Left hindlimb (tissue), 1 donor: ENCODE results near the gene OSBPL10.

Experiments used
- DNase-seq: peaks from one replicate; pipeline ENCODE4 v3.0.0-alpha.2; 2018

Gene OSBPL10

GRCh38 chr3:31955581-31955980 is 25.5 kb downstream of the OSBPL10 start:
- DNase-seq = no peak

DNA sequence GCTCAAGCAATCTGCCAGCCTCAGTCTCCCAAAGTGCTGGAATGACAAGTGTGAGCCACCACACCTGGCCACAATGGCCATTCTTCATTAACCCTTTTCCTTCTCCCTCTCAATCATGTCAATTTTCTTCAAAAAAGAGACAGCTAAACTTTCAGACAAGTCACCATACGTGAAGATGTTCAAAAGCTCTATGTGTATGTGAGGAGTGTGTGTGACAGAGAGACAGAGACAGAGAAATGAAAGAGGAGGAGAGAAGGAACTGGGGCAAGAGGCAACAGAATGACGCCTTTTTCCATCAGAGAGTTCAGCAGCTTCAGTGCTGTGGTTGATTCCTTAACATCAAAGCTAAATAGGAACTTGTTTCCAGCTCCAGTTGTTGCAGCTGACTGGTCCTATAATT is 27.4 kb downstream of the OSBPL10 start:
- DNase-seq = no peak

- no peak for DNase-seq
Observed at GRCh38 chr3:31953091-31953490, 28.0 kb downstream of the OSBPL10 start.

GRCh38 chr3:31952205-31952604 is 28.9 kb downstream of the OSBPL10 start:
- DNase-seq = no peak

DNA sequence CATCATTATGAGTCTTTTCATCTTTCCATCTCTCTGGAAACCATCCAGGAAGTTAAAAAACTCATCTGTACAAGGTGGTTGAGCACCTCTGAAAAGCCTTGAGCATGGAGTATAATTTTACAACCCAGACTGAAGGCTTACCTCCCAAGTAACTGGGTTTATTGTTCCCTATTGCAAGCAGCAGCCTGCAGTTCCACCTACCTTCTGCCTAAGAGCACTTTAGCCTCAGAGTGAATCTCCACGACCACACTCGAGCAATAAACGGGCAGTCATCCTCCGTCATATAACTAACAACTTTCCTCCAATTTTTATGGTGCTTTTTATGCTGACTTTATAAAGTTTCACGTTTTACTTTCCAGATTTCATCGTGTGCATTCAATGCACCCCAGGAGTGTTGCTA is 32.8 kb downstream of the OSBPL10 start:
- DNase-seq = no peak

GRCh38 chr3:31947671-31948091 is 33.4 kb downstream of the OSBPL10 start:
- DNase-seq = no peak

GRCh38 chr3:31947162-31947561 is 33.9 kb downstream of the OSBPL10 start:
- DNase-seq = no peak

GRCh38 chr3:31946484-31947081 is 34.5 kb downstream of the OSBPL10 start:
- DNase-seq = no peak

DNA sequence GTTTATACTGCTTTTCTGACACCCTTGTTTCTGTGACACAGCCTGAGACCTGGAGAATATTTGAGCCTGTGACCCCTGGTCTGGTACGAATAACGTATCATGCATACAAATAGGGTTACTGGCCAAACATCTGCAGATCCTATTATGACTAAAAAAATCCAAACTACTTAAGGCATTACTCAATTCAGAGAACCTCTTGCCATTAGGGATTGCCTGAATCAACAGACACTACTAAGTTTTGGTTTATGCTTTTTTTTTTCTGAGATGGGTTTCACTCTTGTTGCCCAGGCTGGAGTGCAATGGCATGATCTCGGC is 35.4 kb downstream of the OSBPL10 start:
- DNase-seq = no peak

DNA sequence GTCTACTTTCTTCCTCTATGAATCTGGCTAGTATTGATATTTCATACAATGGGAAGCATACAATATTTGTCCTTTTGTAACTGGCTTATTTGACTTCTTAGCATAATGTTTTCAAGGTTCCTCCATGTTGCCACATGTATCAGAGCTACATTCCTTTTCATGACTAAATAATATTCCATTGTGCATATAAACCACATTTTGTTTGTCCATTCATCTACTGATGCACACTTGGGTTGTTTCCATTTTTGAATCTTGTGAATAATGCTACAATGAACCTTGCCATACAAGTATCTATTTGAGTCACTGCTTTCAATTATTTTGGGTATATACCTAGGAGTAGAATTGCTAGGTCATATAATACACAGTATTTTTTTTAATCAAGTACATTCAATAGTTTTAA is 38.0 kb downstream of the OSBPL10 start:
- DNase-seq = no peak

GRCh38 chr3:31942446-31942845 is 38.6 kb downstream of the OSBPL10 start:
- no peak for DNase-seq

DNA sequence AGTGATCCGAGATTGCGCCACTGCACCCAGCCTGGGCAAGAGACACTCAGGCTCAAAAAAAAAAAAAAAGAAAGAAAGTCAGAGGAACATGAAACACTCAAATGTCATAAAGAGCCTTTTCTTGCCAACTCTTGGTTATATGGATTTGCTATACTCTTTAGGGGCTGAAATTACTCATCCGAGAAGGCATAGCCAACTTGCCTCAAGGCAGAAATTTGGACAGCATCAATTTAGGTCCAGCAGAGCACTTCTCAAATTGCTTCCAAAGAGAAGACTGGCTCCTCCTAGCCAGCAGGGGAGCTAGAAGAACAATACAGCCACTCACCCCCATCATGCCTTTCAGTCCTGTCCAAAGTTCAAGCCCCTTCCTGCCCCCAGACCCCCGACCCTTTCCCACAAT is 43.8 kb downstream of the OSBPL10 start:
- no peak for DNase-seq

DNA sequence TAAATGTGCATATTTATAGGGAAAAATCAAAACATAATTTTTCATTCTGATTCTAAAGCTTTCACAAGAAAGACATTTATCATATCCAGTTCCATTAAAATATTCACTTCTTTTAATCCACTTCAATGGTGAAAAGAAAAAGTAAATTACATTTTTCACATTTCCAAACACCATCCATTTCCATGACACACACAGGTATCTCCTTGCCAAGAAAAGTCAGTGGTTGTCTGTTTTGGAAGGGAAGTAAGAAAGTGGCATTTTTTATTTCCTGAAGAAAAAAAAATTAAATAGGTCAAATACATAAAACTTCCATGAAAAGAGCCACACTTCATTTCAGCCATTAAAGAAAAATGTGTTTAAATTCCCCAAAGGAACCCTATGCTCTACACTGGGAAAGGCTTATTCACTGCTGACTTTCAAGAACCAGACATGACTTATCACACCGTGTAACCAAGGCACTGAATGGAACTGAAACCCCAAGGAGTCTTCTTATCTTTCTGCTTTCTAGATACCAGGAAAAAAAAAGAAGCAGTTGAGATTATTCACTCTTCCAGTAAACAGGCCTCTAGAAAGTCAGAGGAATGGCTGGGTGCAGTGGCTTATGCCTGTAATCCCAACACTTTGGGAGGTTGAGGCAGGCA is 44.5 kb downstream of the OSBPL10 start:
- DNase-seq = no peak

GRCh38 chr3:31934866-31935265 is 46.2 kb downstream of the OSBPL10 start:
- no peak for DNase-seq

- no peak for DNase-seq
Observed at GRCh38 chr3:31934018-31934417, 47.0 kb downstream of the OSBPL10 start.

GRCh38 chr3:31932990-31933389 is 48.1 kb downstream of the OSBPL10 start:
- DNase-seq = no peak

- no peak for DNase-seq
Observed at GRCh38 chr3:31929826-31930502, 51.1 kb downstream of the OSBPL10 start.

DNA sequence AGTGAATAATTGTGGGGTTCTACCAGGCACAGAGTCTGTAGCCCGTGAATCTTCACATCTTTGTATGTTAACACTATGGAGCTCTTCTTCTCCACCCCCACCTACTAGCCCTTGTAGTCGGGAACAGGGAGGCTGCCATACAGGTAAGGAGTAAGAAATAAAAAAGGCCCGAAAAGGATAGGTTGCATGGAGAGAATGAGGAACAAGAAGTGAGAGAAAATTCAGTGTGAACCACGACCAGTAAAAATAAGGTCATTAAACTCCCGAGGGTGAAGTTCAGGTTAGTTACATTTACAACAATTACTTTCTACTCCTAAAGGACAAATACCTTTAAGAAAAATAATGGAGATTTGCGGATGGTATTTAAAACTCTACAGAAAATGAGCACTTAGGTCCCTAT is 53.3 kb downstream of the OSBPL10 start:
- DNase-seq = no peak

GRCh38 chr3:31926543-31926942 is 54.5 kb downstream of the OSBPL10 start:
- DNase-seq = no peak

GRCh38 chr3:31925271-31925630 is 55.8 kb downstream of the OSBPL10 start:
- no peak for DNase-seq

DNA sequence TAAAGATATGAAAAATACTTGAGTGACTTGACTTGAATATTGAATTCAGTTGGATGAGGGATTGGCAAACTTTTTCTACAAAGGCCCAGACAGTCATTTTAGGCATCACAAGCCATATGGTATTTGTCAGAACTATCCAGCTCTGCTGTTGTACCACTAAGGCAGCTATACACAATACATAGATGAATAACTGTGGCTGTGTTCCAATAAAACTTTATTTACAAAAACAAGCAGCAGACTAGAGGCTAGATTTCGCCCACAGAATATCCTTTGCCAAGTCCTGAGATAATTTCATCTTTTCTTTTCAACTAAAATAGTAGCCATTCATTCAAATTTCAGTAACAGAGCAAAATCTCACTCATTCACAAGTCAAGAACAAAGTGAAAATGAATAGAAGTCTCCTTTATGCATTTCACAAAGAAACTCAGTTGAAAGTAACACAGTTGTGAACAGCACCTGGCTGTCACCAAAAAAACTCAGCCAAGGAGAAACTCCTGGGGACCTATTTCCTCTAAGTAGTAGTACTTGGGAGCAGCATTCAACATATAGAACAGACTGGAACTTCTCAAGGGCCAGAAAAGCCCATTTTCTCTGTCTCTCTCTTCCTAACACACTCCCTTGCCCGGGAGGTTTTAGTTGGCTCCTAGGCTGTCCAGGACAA is 56.3 kb downstream of the OSBPL10 start:
- no peak for DNase-seq

GRCh38 chr3:31922962-31923361 is 58.1 kb downstream of the OSBPL10 start:
- no peak for DNase-seq

- no peak for DNase-seq
Observed at GRCh38 chr3:31921837-31922236, 59.2 kb downstream of the OSBPL10 start.

DNA sequence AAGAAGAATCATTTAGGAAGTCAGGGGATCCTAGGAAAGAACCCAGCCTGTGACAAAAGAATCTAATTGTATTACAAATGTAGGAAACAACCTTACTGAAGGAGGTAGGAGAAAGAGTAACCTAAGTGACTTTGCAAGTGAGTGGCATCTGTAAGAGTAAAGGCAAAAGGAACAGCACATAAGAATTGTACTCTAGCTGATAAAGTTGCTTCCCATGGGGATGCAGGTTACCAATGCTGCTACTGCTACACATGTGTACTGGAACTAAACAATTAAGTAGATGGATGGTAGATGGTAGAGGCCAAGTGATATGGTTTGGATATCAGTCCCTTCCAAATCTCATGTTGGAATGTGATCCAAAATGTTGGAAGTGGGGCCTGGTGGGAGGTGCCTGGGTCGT is 60.8 kb downstream of the OSBPL10 start:
- no peak for DNase-seq
